ENCODE data around the gene LATS2.
"Not testable (repeated sequence)": the region's sequence is repeated elsewhere in the genome, so short reads cannot be mapped to it uniquely, and the experiment has no call there.

Gene LATS2

DNA sequence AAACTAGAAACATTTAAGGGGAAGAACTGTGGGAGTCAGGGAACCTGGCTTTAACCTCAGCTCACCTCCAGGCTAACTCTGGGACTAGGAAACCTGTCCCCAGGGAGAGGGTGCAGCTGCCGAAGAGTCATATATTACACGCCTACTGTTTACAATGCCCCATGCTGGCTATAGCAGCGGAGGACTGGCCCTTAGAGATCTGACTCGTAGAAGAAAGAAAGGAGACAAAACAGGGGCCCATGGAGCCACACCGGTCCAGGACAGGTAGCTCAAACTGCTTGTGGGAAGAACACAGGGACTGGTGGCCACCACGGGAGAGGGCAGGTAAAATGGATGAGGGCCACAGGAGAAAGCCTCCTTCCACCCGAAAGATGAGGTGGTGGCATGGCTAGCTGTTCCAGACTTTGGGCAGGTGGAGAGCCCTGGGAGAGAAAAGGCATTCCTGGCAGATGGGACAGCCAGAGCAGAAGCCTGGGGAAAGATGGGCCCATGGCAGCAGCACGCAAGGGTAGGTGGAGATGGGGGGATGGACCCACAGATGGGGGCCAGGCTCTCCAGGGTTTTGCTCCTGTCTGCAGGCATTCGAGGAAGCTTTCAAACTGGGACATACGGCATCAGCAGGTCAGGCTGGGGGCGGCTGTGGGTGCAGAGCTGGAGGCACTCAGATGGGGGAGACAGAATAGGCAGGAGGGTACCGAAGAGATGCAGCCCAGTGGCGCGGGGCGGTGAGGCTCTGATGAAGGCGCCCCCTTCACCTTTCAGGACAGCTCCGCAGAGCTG, 69.5 kb downstream of the LATS2 start:
- DNase-seq (ENCODE audit: low read depth in 2 of 2) = no peak

DNA sequence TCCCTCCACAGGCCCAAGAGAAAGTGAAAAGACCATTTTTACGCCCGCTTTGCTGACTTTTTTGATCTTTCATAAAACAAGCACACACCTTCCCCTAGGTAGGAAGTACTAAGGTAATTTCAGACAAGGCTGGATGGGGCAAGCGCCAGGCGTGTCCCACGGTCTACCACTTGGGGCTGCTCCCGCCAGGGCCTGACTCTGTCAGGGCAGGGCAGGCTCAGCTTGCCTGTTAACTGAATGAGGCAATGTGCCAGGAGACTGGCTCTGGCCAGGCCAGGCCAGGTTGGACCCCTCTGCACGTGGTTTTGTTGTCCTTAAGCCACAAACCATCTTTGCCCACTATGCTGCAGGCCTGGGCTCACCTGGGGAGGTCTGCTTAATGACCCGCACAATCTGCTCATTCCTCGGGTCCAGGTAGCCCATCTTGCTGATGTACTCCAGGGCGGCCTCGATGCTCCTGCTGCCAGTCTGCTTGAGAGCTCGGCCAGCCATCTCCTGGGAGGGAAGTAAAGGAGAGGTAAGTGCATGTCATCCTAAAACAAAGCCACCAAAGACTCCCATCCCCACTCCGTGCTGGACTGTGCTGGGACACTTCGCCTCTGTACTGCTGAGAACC, 70.4 kb downstream of the LATS2 start:
- no peak for DNase-seq (ENCODE audit: low read depth in 2 of 2)

- DNase-seq (ENCODE audit: low read depth in 2 of 2) = no peak
Observed at GRCh38 chr13:20989656-20990321, 71.6 kb downstream of the LATS2 start.

GRCh38 chr13:20988909-20989655, 72.3 kb downstream of the LATS2 start:
- no peak for DNase-seq (ENCODE audit: low read depth in 2 of 2)

DNA sequence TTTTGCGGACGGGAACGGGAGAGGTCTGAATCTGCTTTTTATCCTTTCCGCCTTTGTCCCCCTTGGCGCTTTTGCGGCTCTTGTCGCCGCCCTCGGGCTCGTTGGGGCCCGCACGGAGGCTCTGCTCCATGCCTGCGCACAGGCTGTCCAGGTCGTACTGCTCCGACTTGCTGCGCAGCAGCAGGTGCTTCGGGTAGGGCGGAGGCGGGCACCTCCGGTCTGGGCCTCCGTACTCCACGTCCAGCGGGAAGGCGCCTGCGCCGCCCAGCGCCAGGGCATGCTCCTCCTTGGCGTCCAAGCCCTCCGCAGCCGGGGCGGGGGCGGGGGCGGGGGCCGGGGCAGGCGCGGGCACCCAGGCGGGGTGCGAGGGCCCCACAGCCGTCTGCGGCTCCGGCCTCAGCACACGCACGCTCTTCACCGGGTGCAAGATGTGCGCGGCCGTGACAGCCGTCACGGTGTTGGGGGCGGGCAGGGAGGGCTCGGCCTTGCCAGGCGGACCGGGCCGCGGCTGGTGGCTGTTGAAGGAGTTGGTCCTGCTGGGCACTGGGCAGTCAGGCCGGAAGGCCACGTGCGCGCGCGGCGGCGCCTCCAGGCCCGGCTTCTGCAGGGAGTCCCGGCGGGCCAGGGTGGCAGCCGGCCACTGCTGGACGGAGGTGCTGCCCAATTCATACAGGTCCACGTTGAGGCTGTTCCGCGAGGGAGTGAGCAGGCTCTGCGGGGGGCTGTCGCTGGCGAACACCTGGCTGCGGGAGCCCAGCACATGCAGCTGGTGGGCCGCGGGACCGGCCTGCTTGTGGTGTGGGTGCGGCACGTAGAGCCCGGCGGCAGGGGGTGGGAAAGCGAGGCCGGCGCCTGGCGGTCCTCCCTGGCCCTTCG, 73.1 kb downstream of the LATS2 start:
- no peak for DNase-seq (ENCODE audit: low read depth in 2 of 2)

- DNase-seq (ENCODE audit: low read depth in 2 of 2) = no peak
Observed at GRCh38 chr13:20987599-20987998, 73.8 kb downstream of the LATS2 start.

GRCh38 chr13:20984879-20985278, 76.5 kb downstream of the LATS2 start:
- no peak for DNase-seq (ENCODE audit: low read depth in 2 of 2)

DNA sequence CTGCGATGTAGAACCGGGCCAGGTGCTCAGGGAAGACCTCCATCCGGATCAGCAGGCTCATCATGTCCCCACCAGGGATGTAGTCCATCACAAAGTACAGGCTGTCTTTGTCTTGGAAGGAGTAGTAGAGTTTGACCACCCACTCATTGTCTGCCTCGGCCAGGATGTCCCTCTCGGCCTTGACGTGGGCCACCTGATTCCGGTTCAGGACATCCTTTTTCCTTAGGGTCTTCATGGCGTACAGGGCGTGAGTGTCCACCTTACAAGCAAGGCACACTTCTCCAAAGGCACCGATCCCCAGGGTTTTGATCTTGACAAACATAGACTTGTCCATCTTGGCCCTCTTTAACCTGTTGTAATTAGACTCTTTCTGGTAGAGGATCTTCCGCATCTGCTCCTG, 78.0 kb downstream of the LATS2 start:
- no peak for DNase-seq (ENCODE audit: low read depth in 2 of 2)

- DNase-seq (ENCODE audit: low read depth in 2 of 2) = no peak
Observed at GRCh38 chr13:20981370-20982095, 79.9 kb downstream of the LATS2 start.

DNA sequence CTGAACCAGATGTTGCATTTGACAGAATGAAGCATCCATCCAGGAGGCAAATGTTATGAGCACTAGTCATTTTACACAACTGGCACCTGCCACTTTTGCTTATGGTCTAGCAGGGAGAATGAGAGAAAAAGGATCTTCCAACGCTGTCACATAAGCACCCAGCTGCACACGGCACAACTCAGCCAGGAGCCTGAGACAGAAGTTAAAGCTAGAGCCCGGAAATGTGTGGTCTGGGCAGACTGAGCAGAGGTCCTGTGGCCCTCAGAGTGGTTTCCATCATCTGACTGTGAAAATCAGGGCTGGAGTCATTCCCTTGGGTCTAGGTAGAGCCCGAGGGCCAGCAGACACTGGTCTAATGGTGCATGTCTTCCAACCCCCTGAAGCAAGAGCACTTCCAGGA, 80.5 kb downstream of the LATS2 start:
- no peak for DNase-seq (ENCODE audit: low read depth in 2 of 2)

DNA sequence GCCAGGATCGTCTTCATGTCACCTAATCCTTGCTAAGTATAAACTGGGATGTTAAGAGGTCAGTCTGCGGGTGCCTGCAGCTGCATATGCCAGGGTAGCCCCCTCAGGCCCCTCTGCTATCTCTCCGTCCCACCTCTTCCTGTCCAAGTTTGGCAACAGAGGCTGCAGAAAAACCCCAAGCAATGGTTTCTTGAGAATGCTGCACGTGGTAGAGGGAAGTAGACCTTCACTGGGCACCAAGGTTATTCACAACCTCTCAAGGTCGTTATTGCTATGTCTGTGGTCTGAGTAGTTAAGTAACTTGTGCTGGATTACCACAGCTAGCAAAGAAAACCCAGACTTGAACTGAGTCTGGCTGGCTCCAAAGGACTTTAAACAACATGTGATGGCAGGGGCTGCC, 81.0 kb downstream of the LATS2 start:
- DNase-seq (ENCODE audit: low read depth in 2 of 2) = no peak

- no peak for DNase-seq (ENCODE audit: low read depth in 2 of 2)
Observed at GRCh38 chr13:20977394-20977793, 84.0 kb downstream of the LATS2 start.

- DNase-seq (ENCODE audit: low read depth in 2 of 2) = no peak
Observed at GRCh38 chr13:20974981-20975585, 86.3 kb downstream of the LATS2 start.

GRCh38 chr13:20973886-20974425, 87.4 kb downstream of the LATS2 start:
- no peak for DNase-seq (ENCODE audit: low read depth in 2 of 2)

DNA sequence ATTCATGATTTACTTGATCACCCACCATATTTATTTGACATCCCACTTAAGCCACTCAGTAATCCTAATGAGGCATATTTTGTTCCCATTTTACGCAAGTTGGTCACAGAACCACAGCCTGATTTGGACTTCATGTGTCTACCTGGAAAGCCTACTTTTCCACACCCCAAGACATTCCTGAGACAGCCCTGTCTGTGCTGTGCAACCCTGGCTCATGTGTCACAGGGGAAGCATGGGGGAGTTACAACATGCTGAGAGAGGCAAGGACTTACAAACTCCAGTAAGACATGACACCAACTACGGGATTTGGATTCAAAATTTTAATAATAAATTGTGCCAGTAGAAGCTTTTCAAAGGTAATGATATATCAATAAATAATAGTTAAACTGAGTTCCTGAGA, 88.7 kb downstream of the LATS2 start:
- no peak for DNase-seq (ENCODE audit: low read depth in 2 of 2)

DNA sequence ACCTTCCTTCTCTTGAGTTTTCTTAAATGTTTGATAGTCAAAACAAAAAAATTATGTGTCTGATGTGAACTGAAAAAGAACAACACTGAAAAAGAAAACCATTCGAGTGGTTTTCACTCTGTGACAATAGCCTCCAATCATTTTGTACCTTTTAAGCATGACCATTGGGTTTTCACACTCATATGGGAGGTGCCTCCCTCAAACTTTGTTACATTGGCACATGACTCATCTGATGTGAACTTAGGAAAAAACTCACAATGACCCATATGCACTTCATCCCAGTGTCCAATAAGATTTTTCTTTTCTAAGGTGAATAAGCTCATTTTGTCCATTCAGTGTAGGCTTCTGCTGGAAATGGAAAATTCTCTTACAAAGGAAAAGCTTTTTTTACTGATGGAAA, 92.2 kb downstream of the LATS2 start:
- no peak for DNase-seq (ENCODE audit: low read depth in 2 of 2)

- DNase-seq (ENCODE audit: low read depth in 2 of 2) = no peak
Observed at GRCh38 chr13:20968745-20969144, 92.6 kb downstream of the LATS2 start.

DNA sequence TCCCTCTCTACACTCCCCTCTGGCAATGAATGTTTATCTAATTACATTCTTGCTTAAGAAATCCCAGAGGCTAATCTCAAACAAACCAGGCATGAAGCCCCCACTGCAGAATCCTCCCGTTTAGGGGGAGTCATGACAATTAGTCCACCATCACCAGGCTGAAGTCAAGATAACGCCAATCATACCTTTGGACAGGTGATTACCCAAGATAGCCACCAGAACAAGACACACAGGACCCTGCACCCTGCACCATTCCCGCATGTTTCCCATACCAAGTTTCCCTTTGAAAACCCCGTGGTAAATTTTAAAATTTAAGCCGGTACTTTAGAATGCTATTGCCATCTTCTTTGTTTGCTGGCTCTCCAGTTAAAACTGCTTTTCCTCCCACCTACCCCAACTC, 94.0 kb downstream of the LATS2 start:
- no peak for DNase-seq (ENCODE audit: low read depth in 2 of 2)

- DNase-seq (ENCODE audit: low read depth in 2 of 2) = no peak
Observed at GRCh38 chr13:20964904-20965303, 96.5 kb downstream of the LATS2 start.

DNA sequence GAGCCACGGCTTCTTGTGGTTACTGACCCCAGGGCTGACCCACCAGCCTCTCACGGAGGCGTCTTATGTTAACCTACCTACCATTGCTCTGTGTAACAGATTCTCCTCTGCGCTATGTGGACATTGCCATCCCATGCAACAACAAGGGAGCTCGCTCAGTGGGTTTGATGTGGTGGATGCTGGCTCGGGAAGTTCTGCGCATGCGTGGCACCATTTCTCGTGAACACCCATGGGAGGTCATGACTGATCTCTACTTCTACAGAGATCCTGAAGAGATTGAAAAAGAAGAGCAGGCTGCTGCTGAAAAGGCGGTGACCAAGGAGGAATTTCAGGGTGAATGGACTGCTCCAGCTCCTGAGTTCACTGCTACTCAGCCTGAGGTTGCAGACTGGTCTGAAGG, 99.7 kb downstream of the LATS2 start:
- DNase-seq (ENCODE audit: low read depth in 2 of 2) = not testable (repeated sequence)

Measured in stimulated activated CD4-positive, alpha-beta T cell treated with anti-CD3 and anti-CD28 coated beads, Interleukin-1b, Interleukin-23, amount 100 ng/mL, for 4 hours (primary cell).